CD14-positive monocyte (primary cell): Measurements from ENCODE around the gene DAB2IP. TPM values are rescaled to one million over a fixed set of nuclear protein-coding genes. Genes with fewer than 3 reads are reported as not detected.

Experiments
- DNase-seq, 3 donors: peaks; one replicate each; pipeline ENCODE4 v3.0.0-alpha.2; 2011 to 2022
- H2AFZ ChIP-seq: 2 replicates; pipeline ENCODE4 v1.6.0; 2012; ENCODE audit warnings: mild to moderate bottlenecking, low read depth, low read length, inconsistent platforms; ENCODE audit not compliant: insufficient read depth, poor library complexity, severe bottlenecking
- H3K27ac ChIP-seq, 2 donors: 1 replicate in 1 of 2; 2 replicates in 1 of 2; pipeline ENCODE4 v1.5.1; 2012 to 2013; ENCODE audit warnings: low read length in 2 of 2, control low read depth in 1 of 2, inconsistent platforms in 1 of 2, low read depth in 1 of 2, mild to moderate bottlenecking in 1 of 2
- H3K27me3 ChIP-seq, 2 donors: one replicate each; pipeline versions ENCODE4 v1.6.0 to v1.6.1; 2011 to 2013; ENCODE audit warnings: low read length in 2 of 2; ENCODE audit not compliant: control insufficient read depth in 2 of 2, insufficient read depth in 2 of 2
- H3K36me3 ChIP-seq, 2 donors: replicated peaks in 1 of 2; 1 replicate in 1 of 2; 2 replicates in 1 of 2; pipeline versions ENCODE4 v1.5.1 to v1.6.1; 2012 to 2013; ENCODE audit warnings: low read length in 2 of 2, control low read depth in 1 of 2, inconsistent platforms in 1 of 2, mild to moderate bottlenecking in 1 of 2; ENCODE audit not compliant: insufficient read depth in 2 of 2, control insufficient read depth in 1 of 2
- H3K4me1 ChIP-seq, 2 donors: 1 replicate in 1 of 2; 2 replicates in 1 of 2; pipeline versions ENCODE4 v1.5.1 to v1.6.1; 2012 to 2013; ENCODE audit warnings: low read length in 2 of 2, control low read depth in 1 of 2, inconsistent platforms in 1 of 2, mild to moderate bottlenecking in 1 of 2, moderate library complexity in 1 of 2; ENCODE audit not compliant: insufficient read depth in 2 of 2, control insufficient read depth in 1 of 2
- H3K4me2 ChIP-seq: replicated peaks from 2 replicates; pipeline ENCODE3; 2012; ENCODE audit warnings: low read length, moderate library complexity, mild to moderate bottlenecking; ENCODE audit not compliant: poor library complexity, severe bottlenecking; ENCODE audit errors: extremely low read depth
- H3K4me3 ChIP-seq, 3 experiments: fragments of 200-600 bp in 1 of 3; sonication (generic) in 1 of 3; replicated peaks in 1 of 3; 1 replicate in 2 of 3; 2 replicates in 1 of 3; pipeline ENCODE4 v1.5.1; 2011 to 2013; ENCODE audit warnings: low read length in 3 of 3, mild to moderate bottlenecking in 3 of 3, control low read depth in 2 of 3, low read depth in 2 of 3, inconsistent platforms in 1 of 3, moderate library complexity in 1 of 3
- H3K79me2 ChIP-seq: 2 replicates; pipeline ENCODE4 v1.6.0; 2012; ENCODE audit warnings: mild to moderate bottlenecking, control low read depth, inconsistent platforms, low read length, moderate library complexity; ENCODE audit not compliant: insufficient read depth
- H3K9ac ChIP-seq: 2 replicates; pipeline ENCODE4 v1.6.0; 2017; ENCODE audit warnings: low read length, mild to moderate bottlenecking; ENCODE audit not compliant: insufficient read depth, poor library complexity, severe bottlenecking
- H3K9me3 ChIP-seq, 2 donors: replicated peaks in 1 of 2; 1 replicate in 1 of 2; 2 replicates in 1 of 2; pipeline versions ENCODE4 v1.5.1 to v1.6.1; 2012 to 2013; ENCODE audit warnings: low read length in 2 of 2, control low read depth in 1 of 2; ENCODE audit not compliant: control insufficient read depth in 1 of 2, insufficient read depth in 1 of 2
- H4K20me1 ChIP-seq: 2 replicates; pipeline ENCODE4 v1.6.0; 2012; ENCODE audit warnings: mild to moderate bottlenecking, low read length, control low read depth, moderate library complexity; ENCODE audit not compliant: insufficient read depth
- H3K27ac Mint-ChIP-seq, 7 donors: one replicate each; pipeline ENCODE4 v1.8.0; 2020; ENCODE audit warnings: mild to moderate bottlenecking in 7 of 7, mixed read lengths in 7 of 7, moderate library complexity in 6 of 7, inconsistent platforms in 2 of 7
- H3K27me3 Mint-ChIP-seq, 3 donors: one replicate each; pipeline ENCODE4 v1.8.0; 2021 to 2022; ENCODE audit warnings: low read depth in 3 of 3, mild to moderate bottlenecking in 3 of 3, mixed read lengths in 3 of 3, moderate library complexity in 3 of 3, inconsistent platforms in 1 of 3
- H3K36me3 Mint-ChIP-seq, 2 donors: one replicate each; pipeline ENCODE4 v1.8.0; 2020; ENCODE audit warnings: mixed read lengths in 2 of 2, inconsistent platforms in 1 of 2, mild to moderate bottlenecking in 1 of 2
- H3K4me1 Mint-ChIP-seq: one replicate; pipeline ENCODE4 v1.8.0; 2020; ENCODE audit warnings: mild to moderate bottlenecking, mixed read lengths
- H3K4me3 Mint-ChIP-seq, 2 donors: one replicate each; pipeline ENCODE4 v1.8.0; 2020; ENCODE audit warnings: mild to moderate bottlenecking in 2 of 2, mixed read lengths in 2 of 2, moderate library complexity in 1 of 2
- H3K9me3 Mint-ChIP-seq, 7 donors: one replicate each; pipeline ENCODE4 v1.8.0; 2020 to 2022; ENCODE audit warnings: mixed read lengths in 7 of 7, mild to moderate bottlenecking in 6 of 7, moderate library complexity in 6 of 7, inconsistent platforms in 2 of 7
- WGBS: methylation state at CpG from one replicate; pipeline ENCODE4 v1.1.5; 2013; ENCODE audit warnings: missing lambda C conversion rate; ENCODE audit not compliant: insufficient coverage; 5-methylcytosine and 5-hydroxymethylcytosine counted together
- intact Hi-C, 2 donors: fragments of 100-400 bp; cut with micrococcal nuclease; formaldehyde crosslinking; loops; one replicate each; pipeline versions ENCODE4 v1.15.0 to v1.15.1; 2023
- polyA plus RNA-seq, 3 donors: library from polyadenylated mRNA; depleted of rRNA in 1 of 3; unstranded in 2 of 3; stranded (reverse) in 1 of 3; fragments of 300-500 nt in 2 of 3; fragments of >200 nt in 1 of 3; fragmentation: Illumina TruSeq in 2 of 3; gene quantifications; 1 replicate in 2 of 3; 2 replicates in 1 of 3; pipeline ENCODE4 v1.2.3, GENCODE V29; 2012 to 2021
- TF ChIP-seq, protein P1 (sequence below): fragments of 200-600 bp; IDR thresholded peaks from one replicate; pipeline ENCODE4 v1.8.0; 2022; ENCODE audit warnings: antibody characterized with exemption, mild to moderate bottlenecking

DAB2IP gene
- polyA plus RNA-seq, 3 donors, result 0.13 TPM; not detected in 2

GRCh38 chr9:121720311-121721057, 69.0 kb downstream of the DAB2IP start:
- Mint-ChIP-seq H3K9me3 (no peaks in the 10 kb centered on the region), H3K27me3 (peaks cover 1 to 9% (median 5%) of the 10 kb centered on the region in 3 donors), H3K36me3 (no peaks in the 10 kb centered on the region), H3K27ac (no peak overlapping the region), H3K4me3 (no peak overlapping the region), H3K4me1 (no peaks in the 10 kb centered on the region)
- TF ChIP-seq, protein P1, sequence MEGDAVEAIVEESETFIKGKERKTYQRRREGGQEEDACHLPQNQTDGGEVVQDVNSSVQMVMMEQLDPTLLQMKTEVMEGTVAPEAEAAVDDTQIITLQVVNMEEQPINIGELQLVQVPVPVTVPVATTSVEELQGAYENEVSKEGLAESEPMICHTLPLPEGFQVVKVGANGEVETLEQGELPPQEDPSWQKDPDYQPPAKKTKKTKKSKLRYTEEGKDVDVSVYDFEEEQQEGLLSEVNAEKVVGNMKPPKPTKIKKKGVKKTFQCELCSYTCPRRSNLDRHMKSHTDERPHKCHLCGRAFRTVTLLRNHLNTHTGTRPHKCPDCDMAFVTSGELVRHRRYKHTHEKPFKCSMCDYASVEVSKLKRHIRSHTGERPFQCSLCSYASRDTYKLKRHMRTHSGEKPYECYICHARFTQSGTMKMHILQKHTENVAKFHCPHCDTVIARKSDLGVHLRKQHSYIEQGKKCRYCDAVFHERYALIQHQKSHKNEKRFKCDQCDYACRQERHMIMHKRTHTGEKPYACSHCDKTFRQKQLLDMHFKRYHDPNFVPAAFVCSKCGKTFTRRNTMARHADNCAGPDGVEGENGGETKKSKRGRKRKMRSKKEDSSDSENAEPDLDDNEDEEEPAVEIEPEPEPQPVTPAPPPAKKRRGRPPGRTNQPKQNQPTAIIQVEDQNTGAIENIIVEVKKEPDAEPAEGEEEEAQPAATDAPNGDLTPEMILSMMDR, result no peak
- WGBS, result no CpG with 5 or more reads among the region's 7 CpGs
- Histone ChIP-seq H2AFZ (no peak overlapping the region), H3K36me3 (no peaks in the 10 kb centered on the region), H3K4me3 (no peak overlapping the region), H3K4me2 (no peak overlapping the region), H4K20me1 (no peaks in the 10 kb centered on the region), H3K9ac (no peak overlapping the region), H3K79me2 (no peaks in the 10 kb centered on the region), H3K27me3 (no peaks in the 10 kb centered on the region), H3K9me3 (no peaks in the 10 kb centered on the region), H3K27ac (no peak overlapping the region), H3K4me1 (no peaks in the 10 kb centered on the region)
- no peak for DNase-seq
- intact Hi-C loops, result no loop called here

DNA sequence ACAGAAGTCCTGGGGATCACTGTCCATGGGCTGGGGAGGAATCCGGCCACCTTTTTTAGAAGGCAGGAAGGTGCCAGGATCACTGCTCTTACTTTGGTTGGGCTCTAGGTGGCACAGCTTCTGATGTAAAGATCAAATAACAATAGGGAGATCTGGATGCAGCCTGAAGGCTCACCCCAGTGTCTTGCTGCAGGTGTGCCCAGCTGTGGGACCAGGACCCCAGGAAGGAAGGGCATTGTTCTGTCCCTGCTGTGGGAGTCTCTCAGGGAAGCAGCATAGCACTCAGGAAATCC, 69.6 kb downstream of the DAB2IP start:
- Histone ChIP-seq H3K9me3 (no peaks in the 10 kb centered on the region), H3K27ac (no peak overlapping the region), H3K9ac (no peak overlapping the region), H3K27me3 (no peaks in the 10 kb centered on the region), H2AFZ (no peak overlapping the region), H3K79me2 (no peaks in the 10 kb centered on the region), H3K4me2 (no peak overlapping the region), H3K4me1 (no peaks in the 10 kb centered on the region), H3K36me3 (no peaks in the 10 kb centered on the region), H4K20me1 (no peaks in the 10 kb centered on the region), H3K4me3 (no peak overlapping the region)
- TF ChIP-seq, protein P1, result no peak
- Mint-ChIP-seq H3K27me3 (peaks cover 1 to 9% (median 5%) of the 10 kb centered on the region in 3 donors), H3K27ac (no peak overlapping the region), H3K4me1 (no peaks in the 10 kb centered on the region), H3K36me3 (no peaks in the 10 kb centered on the region), H3K4me3 (no peak overlapping the region), H3K9me3 (no peaks in the 10 kb centered on the region)
- DNase-seq, result no peak
- WGBS, result 50% methylated on average over 1 of the region's 1 CpG
- intact Hi-C loops, result no loop called here
